HAP-1 (cell line): ENCODE data around the gene CAMTA1.

ENCODE experiments used
- DNase-seq, 2 experiments: peaks; one replicate each; pipeline ENCODE4 v3.0.0-alpha.2; 2016 to 2020; ENCODE audit warnings: low spot score in 2 of 2
- H3K27me3 ChIP-seq: fragments of 250-450 bp; sonication (Bioruptor Pico); 2 replicates; pipeline ENCODE4 v1.5.1; 2020; ENCODE audit warnings: low read depth, mild to moderate bottlenecking, moderate library complexity
- H3K36me3 ChIP-seq: fragments of 250-450 bp; sonication (Bioruptor Pico); replicated peaks from 2 replicates; pipeline ENCODE4 v1.5.1; 2020; ENCODE audit warnings: mild to moderate bottlenecking
- H3K4me1 ChIP-seq: fragments of 250-450 bp; sonication (Bioruptor Pico); 2 replicates; pipeline ENCODE4 v1.5.1; 2020; ENCODE audit warnings: mild to moderate bottlenecking
- H3K4me3 ChIP-seq: fragments of 250-450 bp; sonication (Bioruptor Pico); 2 replicates; pipeline ENCODE4 v1.5.1; 2020; ENCODE audit warnings: mild to moderate bottlenecking, moderate library complexity
- H3K9me3 ChIP-seq: fragments of 250-450 bp; sonication (Bioruptor Pico); 2 replicates; pipeline ENCODE4 v1.5.1; 2020; ENCODE audit warnings: mild to moderate bottlenecking, moderate library complexity
- in situ Hi-C: fragments of 300-500 bp; cut with MboI; formaldehyde crosslinking; loops from 3 replicates; pipeline ENCODE4 v1.14.3; 2020; ENCODE audit warnings: low sequenced_read_pairs, inconsistent platforms, mixed read lengths

Gene CAMTA1

DNA sequence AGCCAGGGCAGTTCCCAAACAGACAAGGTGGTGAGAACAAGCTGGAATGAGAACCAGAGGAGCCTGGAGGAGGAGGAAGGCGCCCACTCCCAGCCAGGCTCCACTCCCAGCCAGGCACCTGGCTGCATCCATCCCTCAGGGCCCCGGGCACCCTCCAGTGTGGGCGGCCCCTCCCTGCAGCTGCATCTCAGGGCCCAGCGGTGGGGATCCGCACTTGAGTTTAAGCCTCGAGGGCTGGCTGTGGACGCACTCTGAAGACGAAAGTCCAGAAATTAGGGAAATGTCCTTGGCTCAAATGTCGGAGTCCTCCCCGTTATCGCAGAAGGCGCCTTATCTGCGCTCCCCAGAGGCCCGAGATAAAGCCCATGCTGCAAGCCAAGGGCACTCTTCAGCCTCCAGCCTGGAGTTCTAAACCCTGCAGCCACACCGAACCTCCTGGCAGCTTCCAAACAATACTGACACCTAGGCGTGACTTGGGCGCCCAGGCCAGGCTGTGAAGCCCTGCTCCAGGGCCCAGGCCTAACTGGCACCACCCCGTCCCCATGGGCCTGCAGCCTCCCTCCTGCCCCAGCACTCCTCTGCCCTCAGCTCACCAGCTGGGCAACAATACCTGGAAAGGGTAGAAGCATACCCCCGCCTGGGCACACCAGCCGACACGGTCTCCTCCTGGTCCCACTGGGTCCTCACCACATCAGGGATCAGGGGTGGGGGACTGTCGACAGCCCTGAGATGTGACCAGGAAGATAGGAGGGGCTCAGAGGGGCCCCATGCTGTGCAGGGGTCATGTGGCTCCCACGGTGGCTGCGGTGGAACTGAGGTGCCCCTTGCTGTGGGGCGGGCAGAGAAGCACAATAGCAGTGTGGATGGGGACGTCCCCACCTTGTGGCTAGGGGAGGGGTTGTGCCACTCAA, 801.0 kb downstream of the CAMTA1 start:
- DNase-seq, result no peak
- H3K27me3 ChIP-seq, result no peaks in the 10 kb centered on the region; the same call in 1 of the 2 replicates
- H3K4me3 ChIP-seq, result no peak overlapping the region
- H3K9me3 ChIP-seq, result no peaks in the 10 kb centered on the region
- in situ Hi-C loops, result no loop called here
- H3K4me1 ChIP-seq, result no peaks in the 10 kb centered on the region
- H3K36me3 ChIP-seq, result no peaks in the 10 kb centered on the region

DNA sequence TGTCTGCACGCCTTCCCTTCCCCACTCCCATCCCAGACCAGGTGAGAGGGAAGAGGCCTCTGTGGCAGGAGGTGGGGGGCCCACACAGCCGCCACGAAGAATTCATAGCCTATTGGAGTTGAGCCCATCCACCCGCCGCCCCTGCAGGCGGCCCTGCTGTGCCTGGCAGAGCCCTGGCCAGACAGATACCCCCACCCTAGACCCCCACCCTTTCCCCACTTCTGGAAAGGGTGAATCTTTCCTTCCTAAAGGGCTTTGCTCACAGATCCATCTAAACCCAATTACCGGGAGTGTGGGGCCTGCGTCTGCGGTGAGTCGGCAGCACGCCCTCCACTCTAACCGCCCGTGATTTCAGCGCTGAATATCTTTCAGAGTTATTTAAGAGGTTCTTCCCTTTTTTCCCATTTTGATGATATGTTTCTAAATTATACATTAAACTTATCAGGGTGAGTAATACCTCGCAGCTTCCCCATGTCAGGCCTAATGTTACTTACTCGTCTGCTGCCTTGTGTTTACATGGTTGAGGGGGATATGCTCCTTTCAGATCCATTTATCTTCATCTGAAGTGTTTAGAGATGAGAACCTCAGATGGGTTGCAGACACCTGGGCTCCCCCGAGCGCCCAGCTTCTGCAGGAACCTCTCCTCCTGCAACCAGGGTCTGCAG, 802.0 kb downstream of the CAMTA1 start:
- H3K9me3 ChIP-seq, result no peaks in the 10 kb centered on the region
- no peaks in the 10 kb centered on the region for H3K4me1 ChIP-seq
- H3K27me3 ChIP-seq, result no peaks in the 10 kb centered on the region; the same call in 1 of the 2 replicates
- DNase-seq, result no peak
- no peaks in the 10 kb centered on the region for H3K36me3 ChIP-seq
- no peak overlapping the region for H3K4me3 ChIP-seq
- in situ Hi-C loops, result no loop called here

DNA sequence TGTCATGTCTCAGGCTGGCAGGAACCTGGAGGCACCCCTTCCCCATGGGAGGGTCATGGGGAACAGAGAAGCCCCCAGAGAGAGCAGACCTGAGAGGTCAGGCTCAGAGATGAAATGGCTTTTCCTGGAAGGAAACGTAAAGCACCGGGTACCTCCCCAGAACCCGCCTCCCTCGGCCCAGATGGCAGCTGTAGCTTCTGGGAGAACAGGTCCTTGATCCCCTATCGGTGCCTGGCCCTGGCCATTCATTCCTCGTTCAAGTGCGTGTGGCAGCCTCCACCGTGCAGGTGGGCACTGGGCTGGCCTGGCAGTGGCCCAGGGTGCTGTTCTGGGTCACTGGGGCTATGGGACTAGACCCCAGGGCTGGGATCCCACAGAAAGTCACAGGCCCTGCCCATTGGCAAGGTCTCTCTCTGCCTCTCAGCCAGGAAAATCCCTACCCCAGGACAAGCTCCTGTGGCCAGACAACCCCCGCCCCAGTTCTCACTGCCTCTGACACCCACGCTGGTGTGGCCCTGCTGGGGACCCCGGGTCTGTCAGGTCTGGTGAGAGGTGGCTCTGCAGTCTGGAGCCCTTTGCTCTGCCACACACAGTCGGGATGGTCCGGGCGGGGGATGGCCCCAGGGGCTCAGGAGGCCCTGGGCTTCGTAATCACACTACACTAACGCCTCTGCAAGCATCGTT, 802.7 kb downstream of the CAMTA1 start:
- Histone ChIP-seq H3K36me3 (no peaks in the 10 kb centered on the region), H3K4me3 (no peak overlapping the region), H3K27me3 (no peaks in the 10 kb centered on the region; the same call in 1 of the 2 replicates), H3K4me1 (no peaks in the 10 kb centered on the region), H3K9me3 (no peaks in the 10 kb centered on the region)
- DNase-seq, result no peak
- in situ Hi-C loops, result no loop called here

DNA sequence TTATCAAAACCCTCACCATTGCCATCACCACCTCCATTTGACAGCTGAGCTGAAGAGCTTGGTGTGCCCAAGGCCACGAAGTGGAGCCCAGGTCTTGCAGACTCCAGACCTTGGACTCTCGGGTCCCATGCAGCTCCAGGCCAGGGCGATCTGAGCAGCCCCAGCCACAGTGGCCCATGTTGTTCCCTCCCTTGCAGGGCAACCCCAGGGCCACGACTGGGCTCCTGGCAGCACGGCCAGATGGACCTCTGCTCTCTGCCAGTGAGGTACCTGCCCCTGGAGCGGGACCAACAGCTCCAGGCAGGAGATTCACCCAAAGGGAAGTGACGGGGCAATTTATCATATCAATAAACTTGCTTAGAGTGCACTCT, 803.2 kb downstream of the CAMTA1 start:
- Histone ChIP-seq H3K4me3 (no peak overlapping the region), H3K9me3 (no peaks in the 10 kb centered on the region), H3K4me1 (no peaks in the 10 kb centered on the region), H3K27me3 (no peaks in the 10 kb centered on the region; the same call in 1 of the 2 replicates), H3K36me3 (no peaks in the 10 kb centered on the region)
- no peak for DNase-seq
- in situ Hi-C loops, result no loop called here

DNA sequence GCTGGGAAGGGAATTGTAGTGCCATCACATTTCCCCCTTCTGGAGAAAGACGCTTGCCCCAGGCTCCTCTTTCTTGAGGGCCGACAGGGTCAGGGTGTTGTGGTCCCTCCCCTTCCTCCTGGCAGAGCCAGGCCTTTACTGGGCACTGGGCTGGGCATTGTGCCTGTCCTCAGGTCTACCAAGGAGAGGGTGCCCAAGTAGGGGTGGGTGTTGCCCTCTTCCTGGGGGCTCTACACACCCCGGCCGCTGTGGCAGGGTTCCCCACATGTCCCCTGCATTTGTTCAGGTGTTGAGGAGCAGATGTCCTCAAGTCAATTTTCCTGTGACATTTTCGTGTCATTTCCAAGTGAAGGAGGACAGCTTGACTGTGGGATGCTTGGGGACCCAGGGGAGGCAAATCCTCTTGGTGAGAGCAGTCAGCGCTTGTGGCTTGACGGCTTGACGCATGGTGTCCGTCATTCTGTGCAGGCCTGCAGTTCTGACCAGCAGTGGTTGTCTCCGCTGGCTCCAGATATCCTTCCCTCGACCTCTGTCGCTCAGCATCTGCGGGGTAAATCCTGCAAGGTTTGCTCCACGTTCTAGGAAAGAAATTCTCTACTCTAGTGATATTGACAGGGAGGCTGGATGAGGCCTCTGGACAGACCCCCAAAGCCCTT, 804.0 kb downstream of the CAMTA1 start:
- H3K27me3 ChIP-seq, result peaks cover 2% of the 10 kb centered on the region
- in situ Hi-C loops, result no loop called here
- DNase-seq, result no peak
- H3K4me3 ChIP-seq, result no peak overlapping the region
- no peaks in the 10 kb centered on the region for H3K9me3 ChIP-seq
- no peaks in the 10 kb centered on the region for H3K4me1 ChIP-seq
- no peaks in the 10 kb centered on the region for H3K36me3 ChIP-seq

DNA sequence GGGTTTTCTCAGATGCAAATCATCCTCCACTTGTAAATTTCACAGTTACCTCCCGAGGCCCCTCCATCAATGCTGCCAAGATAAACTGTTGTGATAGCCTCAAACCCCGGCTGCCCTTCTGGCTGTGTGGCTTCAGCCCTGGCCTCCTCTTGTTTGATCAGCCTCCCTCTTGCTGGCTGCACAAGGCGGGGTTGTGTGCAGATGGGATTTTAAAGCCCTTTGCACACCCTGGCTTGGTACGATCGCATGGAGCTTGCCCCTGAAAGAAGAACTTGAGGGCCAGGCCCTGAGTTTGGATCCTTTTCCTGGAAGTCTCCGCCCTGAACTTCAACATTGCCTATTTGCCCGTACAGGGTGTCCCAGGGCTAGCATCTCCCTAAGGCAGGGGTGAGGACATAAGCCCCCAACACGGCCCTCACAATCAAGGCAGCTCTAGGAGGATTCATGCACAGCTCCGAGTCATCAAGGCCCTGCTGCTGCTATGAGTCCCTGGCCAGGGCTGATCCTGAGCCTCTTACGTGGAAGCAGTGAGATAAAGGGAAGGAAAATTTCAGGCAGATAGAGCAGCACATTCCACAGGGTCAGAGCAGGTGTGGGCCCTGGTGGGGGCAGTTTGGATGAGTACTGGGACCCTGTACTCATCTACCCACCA, 804.6 kb downstream of the CAMTA1 start:
- in situ Hi-C loops, result no loop called here
- DNase-seq, result no peak
- Histone ChIP-seq H3K27me3 (peaks cover 3% of the 10 kb centered on the region), H3K4me1 (no peaks in the 10 kb centered on the region), H3K9me3 (no peaks in the 10 kb centered on the region), H3K36me3 (no peaks in the 10 kb centered on the region), H3K4me3 (no peak overlapping the region)

DNA sequence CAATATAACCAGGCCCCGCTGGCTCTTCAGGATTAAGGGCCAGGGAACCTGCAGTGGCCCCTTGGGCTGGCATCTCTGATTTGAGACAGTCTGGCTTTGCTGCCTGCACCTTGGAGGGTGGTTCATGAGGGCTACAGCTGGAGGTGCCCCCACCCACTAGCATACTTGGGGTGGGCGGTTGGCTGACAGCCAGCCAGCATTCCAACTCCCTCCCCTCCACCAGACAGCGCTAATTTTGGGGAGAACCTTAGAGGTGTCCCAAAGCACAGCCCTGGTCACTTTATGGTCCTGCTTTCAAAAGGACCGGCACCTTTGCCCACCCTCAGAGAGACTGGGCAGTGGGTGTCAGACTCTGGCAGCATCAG, 805.2 kb downstream of the CAMTA1 start:
- H3K27me3 ChIP-seq, result peaks cover 3% of the 10 kb centered on the region
- no peak for DNase-seq
- in situ Hi-C loops, result no loop called here

DNA sequence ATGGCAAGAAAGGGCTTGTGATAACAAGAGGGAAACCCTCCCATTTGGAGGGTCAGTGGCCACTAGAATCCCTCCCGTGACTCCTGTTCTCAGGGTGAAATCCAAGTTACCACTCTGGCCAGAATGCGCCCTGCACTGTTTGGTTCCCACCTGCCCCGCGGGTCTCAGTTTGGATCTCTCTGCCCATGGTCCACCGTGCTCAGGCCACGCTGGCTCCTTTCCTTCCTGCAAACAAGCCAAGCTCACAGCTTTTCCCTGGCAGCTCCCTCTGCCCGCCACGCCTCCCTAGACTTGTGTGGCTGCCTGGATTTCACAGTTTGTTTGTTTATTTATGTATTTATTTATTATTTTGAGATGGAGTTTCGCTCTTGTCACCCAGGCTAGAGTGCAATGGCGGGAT, 806.3 kb downstream of the CAMTA1 start:
- in situ Hi-C loops, result no loop called here
- H3K9me3 ChIP-seq, result no peaks in the 10 kb centered on the region
- no peaks in the 10 kb centered on the region for H3K4me1 ChIP-seq
- DNase-seq, result no peak
- no peak overlapping the region for H3K4me3 ChIP-seq
- H3K36me3 ChIP-seq, result no peaks in the 10 kb centered on the region
- peaks cover 3% of the 10 kb centered on the region for H3K27me3 ChIP-seq

More for the DNA sequence above, 805.2 kb downstream of the CAMTA1 start:
- no peaks in the 10 kb centered on the region for H3K4me1 ChIP-seq
- H3K36me3 ChIP-seq, result no peaks in the 10 kb centered on the region
- no peaks in the 10 kb centered on the region for H3K9me3 ChIP-seq
- H3K4me3 ChIP-seq, result no peak overlapping the region

DNA sequence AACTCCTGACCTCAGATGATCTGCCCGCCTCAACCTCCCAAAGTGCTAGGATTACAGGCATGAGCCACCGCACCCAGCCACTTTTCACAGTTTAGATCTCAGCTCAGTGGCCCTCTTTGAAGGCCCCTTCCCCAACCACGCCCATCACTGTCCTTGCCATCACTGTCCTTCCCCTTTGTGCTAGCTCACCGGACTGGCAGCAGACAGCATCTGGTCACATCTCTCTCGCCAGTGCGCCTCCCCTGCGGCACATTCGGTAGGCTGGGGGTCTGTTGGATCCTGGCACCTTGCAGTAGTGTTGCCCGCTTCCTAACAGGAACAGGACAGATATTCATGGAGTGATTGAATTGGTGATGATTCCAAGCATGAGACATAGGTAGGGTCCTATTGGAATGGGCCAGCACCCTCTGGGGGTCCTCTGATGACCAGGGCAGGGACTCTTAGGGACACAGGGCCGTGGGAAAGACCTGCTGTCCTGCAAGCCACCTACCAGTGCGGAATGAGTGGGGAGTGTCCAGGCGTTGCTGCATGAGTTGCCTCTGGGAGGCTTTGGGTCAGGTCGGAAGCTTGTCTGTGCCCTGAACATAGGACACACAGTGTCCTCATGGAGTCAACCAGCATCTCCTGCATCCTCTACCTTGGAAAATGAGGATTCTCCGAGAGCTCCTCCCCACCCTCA, 807.0 kb downstream of the CAMTA1 start:
- DNase-seq, result no peak
- H3K36me3 ChIP-seq, result no peaks in the 10 kb centered on the region
- H3K4me1 ChIP-seq, result no peaks in the 10 kb centered on the region
- no peaks in the 10 kb centered on the region for H3K9me3 ChIP-seq
- in situ Hi-C loops, result no loop called here
- H3K4me3 ChIP-seq, result no peak overlapping the region
- peaks cover 3% of the 10 kb centered on the region for H3K27me3 ChIP-seq

DNA sequence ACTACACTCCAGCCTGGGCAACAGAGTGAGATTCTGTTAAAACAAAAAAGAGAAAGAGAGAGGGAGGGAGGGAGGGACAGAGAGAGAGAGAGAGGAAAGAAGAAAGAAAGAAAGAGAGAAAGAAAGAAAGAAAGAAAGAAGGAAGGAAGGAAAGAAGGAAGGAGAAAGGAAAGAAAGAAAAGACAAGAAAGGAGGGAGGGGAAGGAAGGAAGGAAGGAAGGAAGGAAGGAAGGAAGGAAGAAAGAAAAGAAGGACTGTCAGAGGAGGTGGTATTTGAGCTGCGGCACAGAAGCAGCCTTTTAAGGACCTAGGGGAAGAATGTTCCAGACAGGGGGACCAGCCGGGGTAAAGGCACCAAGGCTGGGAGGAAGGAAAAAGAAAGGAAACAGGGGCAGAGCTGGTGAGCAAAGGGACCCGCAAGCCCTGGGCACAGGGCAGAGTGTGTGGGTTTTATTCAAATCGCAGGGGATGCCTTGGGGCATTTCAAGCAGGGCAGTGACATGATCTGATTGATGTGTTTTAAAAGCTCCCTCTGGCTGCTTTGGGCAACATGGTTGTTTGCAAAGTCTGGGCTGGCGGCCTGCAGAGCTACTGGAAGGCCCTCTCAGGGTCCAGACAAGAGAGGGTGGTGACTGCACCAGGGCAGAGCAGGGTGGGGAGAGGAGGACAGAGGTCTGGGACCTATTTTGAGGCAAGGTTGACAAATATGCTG, 808.9 kb downstream of the CAMTA1 start:
- H3K4me1 ChIP-seq, result no peaks in the 10 kb centered on the region
- peaks cover 3% of the 10 kb centered on the region for H3K27me3 ChIP-seq
- no peak overlapping the region for H3K4me3 ChIP-seq
- H3K9me3 ChIP-seq, result no peaks in the 10 kb centered on the region
- no peak for DNase-seq
- no peaks in the 10 kb centered on the region for H3K36me3 ChIP-seq
- in situ Hi-C loops, result no loop called here

DNA sequence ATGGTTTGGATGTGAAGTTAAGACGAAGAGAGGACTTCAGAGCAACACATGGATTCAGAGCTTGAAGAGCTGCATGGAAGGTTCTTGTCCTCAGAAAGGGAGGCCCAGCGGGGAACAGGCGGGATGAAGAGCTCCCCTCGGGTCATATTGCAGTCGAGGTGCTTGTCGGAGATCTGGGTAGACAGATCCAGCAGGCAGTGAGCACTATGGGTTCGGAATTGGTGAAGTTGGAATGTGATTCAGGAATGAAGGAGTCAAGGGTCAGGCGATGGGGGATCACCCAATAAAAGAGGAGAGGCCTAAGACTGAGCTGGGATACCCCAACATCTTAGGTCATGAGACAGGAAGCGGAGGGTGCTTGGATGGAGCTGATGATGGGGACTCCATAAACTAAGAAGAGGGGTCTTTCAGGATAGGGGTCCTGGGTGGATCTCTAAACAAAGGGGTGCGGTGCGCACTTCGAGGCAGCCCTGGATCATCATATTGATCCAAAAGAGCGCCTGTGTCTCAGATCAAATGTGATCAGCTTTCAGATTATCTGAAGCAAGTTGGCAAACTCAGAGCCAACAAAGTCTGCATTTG, 809.6 kb downstream of the CAMTA1 start:
- H3K9me3 ChIP-seq, result no peaks in the 10 kb centered on the region
- H3K27me3 ChIP-seq, result peaks cover 3% of the 10 kb centered on the region
- no peak overlapping the region for H3K4me3 ChIP-seq
- H3K4me1 ChIP-seq, result no peaks in the 10 kb centered on the region
- no peaks in the 10 kb centered on the region for H3K36me3 ChIP-seq
- no peak for DNase-seq
- in situ Hi-C loops, result no loop called here

DNA sequence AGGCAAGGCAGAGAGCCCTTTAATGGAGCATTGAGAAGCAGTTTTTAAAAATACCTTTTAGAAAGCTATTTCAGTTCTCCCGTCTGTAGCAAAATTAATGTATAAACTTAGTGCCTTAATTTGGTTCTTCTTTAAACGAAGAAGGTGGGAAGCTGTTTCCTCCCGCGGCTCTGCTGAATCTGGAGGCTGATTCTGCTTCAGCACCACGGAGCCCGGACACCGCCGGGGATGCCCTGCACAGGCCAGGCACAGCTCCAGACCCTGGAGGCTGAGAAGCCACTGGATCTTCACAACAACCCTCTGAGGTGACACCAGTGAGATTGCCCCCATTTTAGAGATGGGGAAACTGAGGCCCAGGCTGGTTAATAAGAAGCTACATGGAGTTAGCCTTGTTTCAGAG, 810.1 kb downstream of the CAMTA1 start:
- Histone ChIP-seq H3K4me1 (no peaks in the 10 kb centered on the region), H3K36me3 (no peaks in the 10 kb centered on the region), H3K9me3 (no peaks in the 10 kb centered on the region), H3K4me3 (no peak overlapping the region), H3K27me3 (peaks cover 3% of the 10 kb centered on the region)
- no peak for DNase-seq
- in situ Hi-C loops, result no loop called here
